ENCODE measurements around the gene MAP3K8.
A peak's percentile ranks its signal among the peaks of the same experiment; 100 is the strongest.

The MAP3K8 gene

GRCh38 chr10:30491916-30492515, 58.0 kb downstream of the MAP3K8 start:
- no peak for DNase-seq

- DNase-seq: peak; percentile 100
Measured at GRCh38 chr10:30493609-30494530, 59.9 kb downstream of the MAP3K8 start.

DNA sequence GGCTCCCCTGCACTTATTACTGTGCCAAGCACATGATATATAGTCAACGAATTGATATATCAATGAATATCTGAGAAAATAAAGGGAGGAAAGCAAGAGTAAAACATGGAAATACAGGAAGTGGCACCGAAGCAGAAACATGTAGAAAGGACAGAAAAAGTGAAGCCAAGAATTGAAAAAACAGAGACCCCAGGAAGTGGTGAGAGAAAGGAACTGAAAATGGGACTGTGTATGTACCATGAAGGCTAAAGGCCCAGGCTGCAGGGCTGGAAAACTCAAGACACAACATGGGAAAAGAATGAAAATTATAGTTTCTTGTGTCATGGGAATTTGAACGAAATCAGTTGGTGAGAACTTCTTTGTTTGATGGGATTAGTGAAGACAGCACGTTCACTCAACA, 60.6 kb downstream of the MAP3K8 start:
- no peak for DNase-seq

DNA sequence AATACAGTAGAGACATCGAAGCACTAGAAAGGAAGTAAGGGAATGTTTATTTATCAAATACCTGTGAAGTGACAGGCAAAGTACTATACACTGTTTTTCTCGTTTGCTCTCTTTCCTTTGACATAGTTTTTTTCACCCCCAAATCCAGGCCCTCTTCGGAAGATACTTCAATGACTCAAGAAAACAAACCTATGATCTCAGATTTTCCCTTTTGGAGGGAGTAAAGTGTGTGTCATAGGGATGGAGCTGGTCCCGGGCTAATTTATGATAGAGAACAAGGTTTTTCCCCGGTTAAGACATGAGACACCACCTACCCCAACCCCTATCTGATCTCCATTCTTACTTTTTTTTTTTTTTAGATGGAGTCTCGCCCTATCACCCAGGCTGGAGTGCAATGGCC, 61.7 kb downstream of the MAP3K8 start:
- no peak for DNase-seq

DNA sequence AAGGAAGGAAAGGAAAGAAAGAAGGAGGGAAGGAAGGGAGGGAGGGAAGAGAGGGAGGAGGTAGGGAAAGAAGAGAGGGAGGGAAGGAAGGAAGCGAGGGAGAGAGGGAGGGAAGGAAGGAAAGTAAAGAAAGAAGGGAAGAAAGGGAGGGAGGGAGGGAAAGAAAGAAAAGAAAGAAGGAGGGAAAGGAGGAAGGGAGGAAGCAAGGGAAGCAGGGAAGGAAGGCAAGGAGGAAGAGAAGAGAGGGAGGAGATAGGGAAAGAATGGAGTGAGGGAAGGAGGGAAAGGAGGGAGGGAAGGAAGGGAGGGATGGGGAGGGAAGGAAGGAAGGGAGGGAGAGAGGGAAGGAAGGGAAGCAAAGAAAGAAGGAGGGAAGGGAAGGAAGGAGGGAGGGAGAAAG, 65.8 kb downstream of the MAP3K8 start:
- DNase-seq: no peak

DNA sequence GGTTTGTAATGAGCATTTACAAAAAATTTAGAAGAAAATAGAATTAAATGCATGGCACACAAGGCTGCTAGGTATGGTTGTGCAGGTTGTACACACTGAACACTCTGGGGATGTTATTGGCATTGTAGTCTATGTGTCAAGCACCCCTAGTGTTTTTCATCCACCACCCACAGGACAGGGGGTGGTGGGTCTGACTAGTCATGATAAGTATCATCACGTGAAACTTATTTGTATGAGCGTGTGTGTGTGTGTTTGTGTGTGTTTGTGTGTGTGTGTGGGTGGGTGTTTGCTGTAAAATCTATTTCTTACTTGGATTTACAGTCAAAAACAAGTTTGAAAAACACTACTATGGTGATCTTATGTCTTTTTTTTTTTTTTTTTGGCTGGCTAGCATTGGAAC, 66.5 kb downstream of the MAP3K8 start:
- no peak for DNase-seq

DNA sequence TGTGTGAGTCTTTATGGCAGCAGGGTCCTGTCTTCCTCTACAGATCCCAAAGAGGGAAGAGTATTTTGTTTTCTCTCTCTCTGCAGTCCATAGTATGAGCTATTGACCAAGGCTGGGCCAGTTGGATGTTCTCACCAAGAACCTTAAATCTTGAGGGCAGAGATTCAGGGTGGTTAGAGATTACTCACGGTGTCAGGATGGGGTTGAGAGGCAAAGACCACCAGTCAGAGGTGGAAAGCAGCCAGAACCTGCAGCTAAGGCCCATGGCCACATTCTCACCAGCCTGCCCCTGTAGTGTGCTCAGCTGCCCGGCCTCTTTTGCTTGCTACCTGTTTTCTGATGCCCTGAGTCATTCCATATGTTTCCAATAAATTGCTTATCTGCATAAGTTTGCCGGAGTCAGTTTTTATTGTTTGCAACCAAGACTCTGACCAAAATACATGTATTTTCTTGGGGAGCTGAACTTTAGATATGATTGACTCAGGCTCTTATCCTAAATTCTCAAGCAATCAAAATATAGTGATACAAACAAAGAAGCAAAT, 67.0 kb downstream of the MAP3K8 start:
- DNase-seq: no peak

- DNase-seq: peak; percentile 57
Measured at GRCh38 chr10:30502266-30503060, 68.5 kb downstream of the MAP3K8 start.

GRCh38 chr10:30503700-30504266, 69.8 kb downstream of the MAP3K8 start:
- DNase-seq: peak; percentile 52

DNA sequence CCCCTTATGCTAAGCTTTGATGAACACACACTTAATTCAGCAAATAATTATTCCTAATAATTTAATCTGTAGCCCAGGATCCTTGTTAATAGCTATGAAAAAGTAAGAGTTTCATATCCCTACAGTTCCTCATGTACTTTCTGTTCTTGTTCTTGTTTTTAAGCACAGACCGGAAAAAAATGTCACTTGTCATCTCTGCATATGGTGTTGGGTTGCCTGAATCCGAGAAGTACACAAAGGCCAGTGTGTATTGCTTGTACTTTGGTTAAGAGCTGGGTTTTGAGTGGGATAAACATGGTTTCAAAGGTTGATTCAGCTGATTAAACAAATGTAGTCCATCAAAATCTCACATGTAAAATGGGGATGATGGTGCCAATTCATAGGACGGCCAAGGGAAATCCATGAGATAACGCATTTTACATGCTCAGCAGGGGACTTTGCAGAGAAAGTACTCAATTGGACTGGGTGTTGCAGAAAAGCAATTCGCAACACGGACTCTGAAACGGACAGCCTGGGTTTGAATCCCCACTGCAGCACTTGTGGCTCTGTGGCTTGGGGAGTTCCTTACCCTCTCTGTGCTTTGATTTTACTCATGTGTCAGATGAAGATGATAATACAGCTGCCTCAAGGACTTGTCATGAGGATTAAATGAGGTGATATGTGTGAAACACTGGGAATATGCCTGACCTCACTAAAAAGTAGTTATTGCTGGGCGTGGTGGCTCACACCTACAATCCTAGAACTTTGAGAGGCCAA, 71.7 kb downstream of the MAP3K8 start:
- DNase-seq: peak; percentile 85

- no peak for DNase-seq
Measured at GRCh38 chr10:30509508-30509907, 75.5 kb downstream of the MAP3K8 start.

GRCh38 chr10:30510184-30510931, 76.4 kb downstream of the MAP3K8 start:
- peak; percentile 84 for DNase-seq

GRCh38 chr10:30510932-30511700, 77.1 kb downstream of the MAP3K8 start:
- no peak for DNase-seq

Measured in inflammatory macrophage treated with lipopolysaccharide for 4 hours (primary cell).